ENCODE measurements around the gene NRCAM.

Gene NRCAM

DNA sequence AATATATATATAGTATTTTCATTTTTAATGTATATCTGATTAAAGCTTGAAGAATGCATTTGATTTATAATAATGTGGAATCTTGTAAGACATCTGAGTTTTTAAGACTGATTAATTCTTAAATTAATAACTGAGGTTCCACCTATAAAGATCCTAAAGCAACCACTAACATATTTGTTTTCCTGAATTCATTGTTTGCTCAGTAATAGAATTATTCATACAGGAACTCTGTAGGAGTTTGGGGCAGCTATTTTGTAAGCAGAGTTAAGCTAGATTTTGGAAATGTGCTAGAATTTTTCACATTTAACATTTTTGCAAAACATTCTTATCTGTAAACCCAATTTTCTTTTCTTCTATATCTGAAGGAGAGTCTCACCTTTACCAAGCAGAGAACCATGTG lies 88.9 kb downstream of the NRCAM start:
- no peak for DNase-seq (ENCODE audit: low read depth)
- TF ChIP-seq, protein P1, sequence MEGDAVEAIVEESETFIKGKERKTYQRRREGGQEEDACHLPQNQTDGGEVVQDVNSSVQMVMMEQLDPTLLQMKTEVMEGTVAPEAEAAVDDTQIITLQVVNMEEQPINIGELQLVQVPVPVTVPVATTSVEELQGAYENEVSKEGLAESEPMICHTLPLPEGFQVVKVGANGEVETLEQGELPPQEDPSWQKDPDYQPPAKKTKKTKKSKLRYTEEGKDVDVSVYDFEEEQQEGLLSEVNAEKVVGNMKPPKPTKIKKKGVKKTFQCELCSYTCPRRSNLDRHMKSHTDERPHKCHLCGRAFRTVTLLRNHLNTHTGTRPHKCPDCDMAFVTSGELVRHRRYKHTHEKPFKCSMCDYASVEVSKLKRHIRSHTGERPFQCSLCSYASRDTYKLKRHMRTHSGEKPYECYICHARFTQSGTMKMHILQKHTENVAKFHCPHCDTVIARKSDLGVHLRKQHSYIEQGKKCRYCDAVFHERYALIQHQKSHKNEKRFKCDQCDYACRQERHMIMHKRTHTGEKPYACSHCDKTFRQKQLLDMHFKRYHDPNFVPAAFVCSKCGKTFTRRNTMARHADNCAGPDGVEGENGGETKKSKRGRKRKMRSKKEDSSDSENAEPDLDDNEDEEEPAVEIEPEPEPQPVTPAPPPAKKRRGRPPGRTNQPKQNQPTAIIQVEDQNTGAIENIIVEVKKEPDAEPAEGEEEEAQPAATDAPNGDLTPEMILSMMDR (conservative IDR thresholded peaks at IDR 0.05; ENCODE audit: low read length), result no peak
- H3K4me3 ChIP-seq (ENCODE audit: low read length), result no peak overlapping the region

DNA sequence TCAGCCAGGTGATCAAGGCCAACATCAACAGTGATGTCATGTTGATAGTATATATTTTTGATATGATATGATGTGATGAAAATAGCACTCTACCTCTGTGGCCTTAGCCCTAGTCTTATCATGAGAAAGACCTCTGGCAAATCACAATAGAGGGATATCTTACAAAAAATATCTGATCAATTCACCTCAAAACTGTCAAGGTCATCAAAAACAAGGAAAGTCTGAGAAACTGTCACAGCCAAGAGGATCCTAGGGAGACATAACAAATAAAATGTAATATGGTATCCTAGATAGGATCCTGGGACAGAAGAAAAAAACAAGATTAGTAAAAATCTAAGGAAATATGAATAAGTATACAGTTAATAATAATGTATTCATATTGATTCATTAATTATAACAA lies 92.6 kb downstream of the NRCAM start:
- no peak for DNase-seq (ENCODE audit: low read depth)
- H3K4me3 ChIP-seq (ENCODE audit: low read length), result no peak overlapping the region
- TF ChIP-seq, protein P1 (conservative IDR thresholded peaks at IDR 0.05; ENCODE audit: low read length), result no peak

DNA sequence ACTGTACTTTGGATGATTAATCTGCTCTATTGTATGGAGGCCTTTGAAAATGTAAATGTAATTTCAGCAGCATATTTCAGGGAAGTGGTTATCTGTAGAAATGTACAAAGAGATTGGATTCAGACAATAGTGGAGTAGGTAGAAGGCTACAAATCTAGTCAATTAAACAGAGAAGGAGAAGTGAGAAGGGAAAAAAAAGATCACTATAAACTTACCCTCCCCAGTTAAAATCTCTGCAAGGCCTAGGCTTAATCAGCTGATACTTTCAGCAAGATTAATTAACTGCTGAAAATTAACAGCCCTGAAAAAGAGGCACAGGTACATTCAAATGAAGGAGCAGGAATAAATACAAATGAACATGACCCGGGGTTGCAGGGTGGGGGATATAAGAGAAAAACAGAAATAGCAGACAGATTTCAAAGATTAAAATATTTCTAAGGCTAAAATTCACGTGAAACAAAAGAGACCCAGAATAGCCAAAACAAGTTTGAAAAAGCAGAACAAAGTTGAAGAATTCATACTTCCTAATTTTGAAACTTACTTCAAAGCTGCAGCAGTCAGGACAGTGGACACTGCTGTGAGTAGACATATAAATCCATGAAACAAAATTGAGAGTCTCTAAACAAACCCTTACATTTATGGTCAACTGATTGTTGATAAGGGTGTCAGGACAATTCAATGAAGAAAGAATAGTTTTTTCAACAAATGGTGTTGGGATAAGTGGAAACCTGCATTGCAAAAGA lies 96.0 kb downstream of the NRCAM start:
- TF ChIP-seq, protein P1 (conservative IDR thresholded peaks at IDR 0.05; ENCODE audit: low read length), result no peak
- no peak for DNase-seq (ENCODE audit: low read depth)
- no peak overlapping the region for H3K4me3 ChIP-seq (ENCODE audit: low read length)

DNA sequence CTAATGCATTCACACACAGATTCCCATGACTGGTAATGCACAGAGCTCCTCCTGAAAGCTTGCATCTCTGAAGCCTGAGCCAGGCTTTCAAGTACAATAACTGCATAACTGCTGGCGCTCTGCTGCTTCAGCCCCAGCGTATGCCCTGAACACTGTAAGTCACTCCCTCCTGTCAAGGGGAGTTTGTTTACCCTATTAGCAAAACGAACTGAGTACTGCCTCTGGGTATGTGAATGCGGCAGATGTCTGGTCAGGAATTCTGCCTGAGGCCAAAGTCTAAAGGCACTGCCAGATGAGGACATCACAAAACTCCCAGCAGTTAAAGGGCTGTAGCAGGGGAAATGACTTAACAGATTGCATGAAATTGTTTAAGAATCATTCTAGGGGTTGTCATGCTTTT lies 97.7 kb downstream of the NRCAM start:
- peak; percentile 63 for DNase-seq (ENCODE audit: low read depth)

DNA sequence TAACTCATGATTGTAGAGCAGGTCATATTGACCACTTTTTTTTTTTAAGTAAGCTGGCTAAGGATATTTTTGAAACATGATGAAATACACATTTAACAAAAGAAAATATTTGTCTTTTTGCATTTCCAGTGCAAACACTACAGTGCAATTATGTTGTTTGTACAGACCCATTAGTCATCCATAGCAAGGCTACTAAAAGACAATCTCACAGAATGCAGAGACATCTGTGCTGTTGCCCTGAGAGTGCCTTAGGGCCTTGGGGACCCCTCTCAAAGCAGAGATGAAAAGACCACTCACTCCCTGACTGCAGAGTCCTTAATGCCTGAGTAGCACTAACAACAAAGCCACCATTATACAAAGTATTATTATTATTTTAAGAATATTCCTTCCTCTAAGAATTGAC lies 104.5 kb downstream of the NRCAM start:
- no peak for DNase-seq (ENCODE audit: low read depth)
- TF ChIP-seq, protein P1 (conservative IDR thresholded peaks at IDR 0.05; ENCODE audit: low read length), result no peak
- no peak overlapping the region for H3K4me3 ChIP-seq (ENCODE audit: low read length)

More for the DNA sequence above, 97.7 kb downstream of the NRCAM start:
- TF ChIP-seq, protein P1 (conservative IDR thresholded peaks at IDR 0.05; ENCODE audit: low read length), result no peak
- no peak overlapping the region for H3K4me3 ChIP-seq (ENCODE audit: low read length)

DNA sequence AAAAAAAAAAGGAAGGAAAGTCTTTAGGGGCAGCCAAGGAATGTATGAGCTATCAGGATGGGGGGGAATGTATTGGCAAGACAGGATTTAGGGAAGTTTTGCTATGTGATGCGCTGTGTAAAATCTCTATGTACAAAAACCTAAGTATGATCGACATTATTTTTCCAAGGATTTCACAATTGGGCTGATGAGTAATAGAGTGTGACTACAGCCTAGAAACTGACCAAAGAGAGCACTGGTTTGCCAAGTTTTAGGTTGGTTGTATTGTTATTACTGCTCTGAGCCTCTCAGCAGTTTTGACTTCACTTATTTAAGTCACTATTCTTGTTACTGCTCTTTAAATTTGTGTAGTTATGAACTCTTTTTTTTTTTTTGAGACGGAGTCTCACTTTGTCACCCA lies 107.3 kb downstream of the NRCAM start:
- DNase-seq (ENCODE audit: low read depth), result peak; percentile 48
- no peak overlapping the region for H3K4me3 ChIP-seq (ENCODE audit: low read length)
- TF ChIP-seq, protein P1 (conservative IDR thresholded peaks at IDR 0.05; ENCODE audit: low read length), result no peak

DNA sequence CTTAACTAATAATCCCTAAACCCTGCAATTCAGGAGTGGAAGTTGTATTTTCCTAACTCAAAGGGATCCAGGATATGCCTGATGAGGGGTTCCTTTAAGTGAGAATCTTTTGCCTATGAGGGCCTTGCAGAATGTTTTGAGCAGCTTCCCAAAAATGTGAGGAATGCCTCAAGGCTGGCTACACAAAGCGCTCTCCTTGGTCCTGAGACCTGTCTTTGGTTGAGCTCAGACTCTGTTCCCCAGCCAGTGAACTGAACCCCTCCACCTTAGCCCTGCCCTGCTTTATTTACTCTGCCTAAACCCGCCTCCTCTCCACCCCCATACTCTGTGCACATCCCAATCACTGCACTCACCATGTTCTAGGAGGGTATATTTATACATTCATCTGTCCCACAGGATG lies 108.6 kb downstream of the NRCAM start:
- TF ChIP-seq, protein P1 (conservative IDR thresholded peaks at IDR 0.05; ENCODE audit: low read length), result no peak
- H3K4me3 ChIP-seq (ENCODE audit: low read length), result no peak overlapping the region
- DNase-seq (ENCODE audit: low read depth), result peak; percentile 58
